OCI-LY7 (cell line): Measurements from ENCODE around the gene KIAA1755. TPM values are rescaled to one million over a fixed set of nuclear protein-coding genes. Genes with fewer than 3 reads are reported as not detected.

Source experiments
- BruUV-seq: library from RNA; stranded (reverse); fragments of 400-500 nt; replicated peaks from 2 replicates; lab custom pipeline; 2021; lab: Mats Ljungman, UMichigan
- CTCF ChIA-PET: fragments of 300-600 bp; sonication (Branson Sonifier 250); formaldehyde crosslinking; loops from one replicate; lab custom pipeline; 2022; ENCODE audit warnings: antibody characterized with exemption; ENCODE audit not compliant: unreplicated experiment; lab: Charles Lee
- POLR2A ChIA-PET: fragments of 300-600 bp; sonication (Branson Sonifier 250); formaldehyde crosslinking; loops from one replicate; lab custom pipeline; 2022; ENCODE audit warnings: antibody characterized with exemption; lab: Charles Lee
- DNase-seq: peaks from one replicate; pipeline ENCODE4 v3.0.0-alpha.2; 2015; ENCODE audit warnings: low spot score
- H2AFZ ChIP-seq: fragments of 200-600 bp; sonication (generic), shearing (Covaris generic); 2 replicates; pipeline ENCODE4 v1.6.1; 2014; ENCODE audit warnings: mild to moderate bottlenecking, antibody characterized with exemption, low read length, moderate library complexity
- H3K27ac ChIP-seq: fragments of 200-600 bp; sonication (generic); 2 replicates; pipeline ENCODE4 v1.5.1; 2014; ENCODE audit warnings: mixed run types, low read depth, mild to moderate bottlenecking, moderate library complexity, low read length, inconsistent platforms; ENCODE audit not compliant: poor library complexity, severe bottlenecking
- H3K36me3 ChIP-seq: fragments of 200-600 bp; sonication (generic); 2 replicates; pipeline ENCODE4 v1.6.1; 2014; ENCODE audit warnings: mild to moderate bottlenecking, antibody characterized with exemption, low read length, moderate library complexity, mixed read lengths; ENCODE audit not compliant: insufficient read depth
- H3K4me1 ChIP-seq: fragments of 200-600 bp; sonication (generic); 2 replicates; pipeline ENCODE4 v1.5.1; 2014; ENCODE audit warnings: mild to moderate bottlenecking, low read length; ENCODE audit not compliant: insufficient read depth, poor library complexity, severe bottlenecking
- H3K4me2 ChIP-seq: fragments of 200-600 bp; sonication (generic); 2 replicates; pipeline ENCODE4 v1.6.1; 2014; ENCODE audit warnings: mild to moderate bottlenecking, low read length
- H3K4me3 ChIP-seq: fragments of 200-600 bp; sonication (generic); 2 replicates; pipeline ENCODE4 v1.5.1; 2014; ENCODE audit warnings: mild to moderate bottlenecking, low read depth, low read length; ENCODE audit not compliant: poor library complexity, severe bottlenecking
- H3K79me2 ChIP-seq: fragments of 200-600 bp; sonication (generic); 2 replicates; pipeline ENCODE4 v1.6.1; 2016; ENCODE audit warnings: low read depth, mild to moderate bottlenecking, low read length, moderate library complexity, mixed read lengths; ENCODE audit not compliant: insufficient read depth
- H3K9me2 ChIP-seq: fragments of 200-600 bp; sonication (generic); 2 replicates; pipeline ENCODE4 v1.6.1; 2016; ENCODE audit warnings: mild to moderate bottlenecking, low read length, mixed read lengths; ENCODE audit not compliant: insufficient read depth
- H3K9me3 ChIP-seq: fragments of 200-600 bp; sonication (generic); 2 replicates; pipeline ENCODE4 v1.6.1; 2014; ENCODE audit warnings: mild to moderate bottlenecking, mixed run types, low read length, mixed read lengths
- H4K20me1 ChIP-seq: fragments of 200-600 bp; sonication (generic); 2 replicates; pipeline ENCODE4 v1.6.1; 2014; ENCODE audit warnings: mild to moderate bottlenecking, antibody characterized with exemption, low read length, moderate library complexity, mixed read lengths; ENCODE audit not compliant: insufficient read depth
- CTCF ChIP-seq: fragments of 200-600 bp; sonication (generic); conservative IDR thresholded peaks from 2 replicates; pipeline ENCODE4 v1.5.1; 2014; ENCODE audit warnings: mild to moderate bottlenecking, antibody characterized with exemption, low read length, moderate library complexity, mixed read lengths
- EZH2phosphoT487 ChIP-seq: fragments of 200-600 bp; sonication (generic); IDR thresholded peaks from 2 replicates; pipeline ENCODE4 v1.6.1; 2018; ENCODE audit warnings: low read depth, borderline replicate concordance, mild to moderate bottlenecking, mixed run types, antibody characterized with exemption, low read length, moderate library complexity, mixed read lengths
- intact Hi-C: fragments of 100-400 bp; cut with micrococcal nuclease; formaldehyde crosslinking; loops from one replicate; pipeline ENCODE4 v1.10.0; 2022; ENCODE audit not compliant: unreplicated experiment
- total RNA-seq, 2 experiments: library from RNA; depleted of rRNA in 1 of 2; stranded (reverse); fragments of >200 nt in 1 of 2; shearing (Covaris generic) in 1 of 2; gene quantifications; 2 replicates each; pipeline ENCODE4 v1.2.3, GENCODE V29; 2014 to 2022

Gene KIAA1755
- total RNA-seq, 2 experiments from 2014 or later: not detected

GRCh38 chr20:38191654-38192053, 68.9 kb downstream of the KIAA1755 start:
- Histone ChIP-seq H3K9me3 (no peaks in the 10 kb centered on the region), H3K4me2 (no peak overlapping the region), H3K9me2 (no peaks in the 10 kb centered on the region), H3K79me2 (no peaks in the 10 kb centered on the region), H3K27ac (no peak overlapping the region), H3K4me1 (no peaks in the 10 kb centered on the region), H2AFZ (no peak overlapping the region), H4K20me1 (no peaks in the 10 kb centered on the region), H3K4me3 (no peak overlapping the region), H3K36me3 (no peaks in the 10 kb centered on the region)
- TF ChIP-seq EZH2phosphoT487 (no peak), CTCF (no peak)
- ChIA-PET CTCF (no interaction called here), POLR2A (interaction anchor here (0.7 kb wide), 1 partner anchor 328 kb away, joined by 3 read pairs; no protein-coding TSS in a partner anchor)
- intact Hi-C loops: no loop called here
- BruUV-seq: no TSS peak
- DNase-seq: no peak

GRCh38 chr20:38190936-38191371, 69.6 kb downstream of the KIAA1755 start:
- H3K9me3 ChIP-seq: no peaks in the 10 kb centered on the region
- ChIA-PET POLR2A (no interaction called here), CTCF (no interaction called here)
- no peaks in the 10 kb centered on the region for H3K79me2 ChIP-seq
- H3K4me2 ChIP-seq: no peak overlapping the region
- no peak overlapping the region for H3K27ac ChIP-seq
- H4K20me1 ChIP-seq: no peaks in the 10 kb centered on the region
- BruUV-seq: no TSS peak
- no peaks in the 10 kb centered on the region for H3K9me2 ChIP-seq
- no peaks in the 10 kb centered on the region for H3K36me3 ChIP-seq
- no peak overlapping the region for H2AFZ ChIP-seq
- intact Hi-C loops: no loop called here
- no peaks in the 10 kb centered on the region for H3K4me1 ChIP-seq
- no peak for TF ChIP-seq CTCF
- TF ChIP-seq EZH2phosphoT487: no peak
- DNase-seq: no peak
- H3K4me3 ChIP-seq: no peak overlapping the region

GRCh38 chr20:38190166-38190565, 70.4 kb downstream of the KIAA1755 start:
- Histone ChIP-seq H3K36me3 (no peaks in the 10 kb centered on the region), H3K4me1 (no peaks in the 10 kb centered on the region), H3K9me3 (no peaks in the 10 kb centered on the region), H4K20me1 (no peaks in the 10 kb centered on the region), H3K79me2 (no peaks in the 10 kb centered on the region), H3K27ac (no peak overlapping the region), H3K4me2 (no peak overlapping the region), H3K9me2 (no peaks in the 10 kb centered on the region), H2AFZ (no peak overlapping the region), H3K4me3 (no peak overlapping the region)
- POLR2A ChIA-PET: no interaction called here
- no peak for DNase-seq
- CTCF ChIA-PET: no interaction called here
- TF ChIP-seq EZH2phosphoT487: no peak
- TF ChIP-seq CTCF: no peak
- BruUV-seq: no TSS peak
- intact Hi-C loops: no loop called here
